GM10847 (cell line): ENCODE data around the gene SETD5.

Experiments used
- POLR2A ChIP-seq: IDR thresholded peaks from 2 replicates; pipeline ENCODE4 v1.6.1; 2011; ENCODE audit not compliant: insufficient read length; ENCODE audit errors: extremely low read depth

Gene SETD5

GRCh38 chr3:9385187-9386077 lies 12.0 kb upstream of the SETD5 start:
- no peak for TF ChIP-seq POLR2A

GRCh38 chr3:9386078-9386459 lies 11.3 kb upstream of the SETD5 start:
- no peak for TF ChIP-seq POLR2A

- no peak for TF ChIP-seq POLR2A
Observed at GRCh38 chr3:9386501-9387321, 10.7 kb upstream of the SETD5 start.

GRCh38 chr3:9387322-9387655 lies 10.1 kb upstream of the SETD5 start:
- no peak for TF ChIP-seq POLR2A

- TF ChIP-seq POLR2A: no peak
Observed at GRCh38 chr3:9388142-9388541, 9.3 kb upstream of the SETD5 start.

- no peak for TF ChIP-seq POLR2A
Observed at GRCh38 chr3:9388562-9389272, 8.7 kb upstream of the SETD5 start.

- no peak for TF ChIP-seq POLR2A
Observed at GRCh38 chr3:9390265-9390888, 7.0 kb upstream of the SETD5 start.

- no peak for TF ChIP-seq POLR2A
Observed at GRCh38 chr3:9392041-9392440, 5.4 kb upstream of the SETD5 start.

GRCh38 chr3:9395570-9396300 lies 1.7 kb upstream of the SETD5 start:
- no peak for TF ChIP-seq POLR2A

GRCh38 chr3:9396301-9396631 lies 1.1 kb upstream of the SETD5 start:
- no peak for TF ChIP-seq POLR2A

GRCh38 chr3:9396632-9397331 lies 633 bp upstream of the SETD5 start:
- TF ChIP-seq POLR2A: peak; percentile 33

- peak; percentile 12 for TF ChIP-seq POLR2A
Observed at GRCh38 chr3:9397906-9398699, 688 bp downstream of the SETD5 start.

- TF ChIP-seq POLR2A: no peak
Observed at GRCh38 chr3:9398700-9399336, 1.4 kb downstream of the SETD5 start.
